Mucosa of stomach (tissue), 1 donor: Measurements from ENCODE around the gene SRPK2.

Experiments used
- H3K27me3 ChIP-seq: one replicate; pipeline ENCODE4 v1.7.0; 2013; ENCODE audit warnings: mild to moderate bottlenecking, low read length; ENCODE audit not compliant: control insufficient read depth, insufficient read depth
- H3K36me3 ChIP-seq: one replicate; pipeline ENCODE4 v1.7.0; 2013; ENCODE audit warnings: low read length; ENCODE audit not compliant: control insufficient read depth, insufficient read depth
- H3K4me1 ChIP-seq: one replicate; pipeline ENCODE4 v1.7.0; 2013; ENCODE audit warnings: mild to moderate bottlenecking, low read length; ENCODE audit not compliant: control insufficient read depth, insufficient read depth
- H3K4me3 ChIP-seq: one replicate; pipeline ENCODE4 v1.7.0; 2013; ENCODE audit warnings: low read length
- H3K9ac ChIP-seq: one replicate; pipeline ENCODE4 v1.7.0; 2013; ENCODE audit warnings: mild to moderate bottlenecking, low read length, moderate library complexity
- H3K9me3 ChIP-seq: one replicate; pipeline ENCODE4 v1.7.0; 2013; ENCODE audit warnings: mild to moderate bottlenecking, low read length, moderate library complexity; ENCODE audit not compliant: control insufficient read depth
- donor health status: Pancreatic carcinoma.

Gene SRPK2

GRCh38 chr7:105097619-105098018 is 291.1 kb downstream of the SRPK2 start:
- H3K4me3 ChIP-seq = no peak overlapping the region
- peaks cover 7% of the 10 kb centered on the region for H3K36me3 ChIP-seq

GRCh38 chr7:105096306-105096705 is 292.4 kb downstream of the SRPK2 start:
- peaks cover 7% of the 10 kb centered on the region for H3K36me3 ChIP-seq
- no peaks in the 10 kb centered on the region for H3K27me3 ChIP-seq
- no peak overlapping the region for H3K4me3 ChIP-seq
- no peak overlapping the region for H3K9ac ChIP-seq
- no peaks in the 10 kb centered on the region for H3K4me1 ChIP-seq
- H3K9me3 ChIP-seq = no peaks in the 10 kb centered on the region

More at GRCh38 chr7:105097619-105098018, 291.1 kb downstream of the SRPK2 start:
- Histone ChIP-seq H3K4me1 (no peaks in the 10 kb centered on the region), H3K27me3 (no peaks in the 10 kb centered on the region), H3K9ac (no peak overlapping the region), H3K9me3 (no peaks in the 10 kb centered on the region)

DNA sequence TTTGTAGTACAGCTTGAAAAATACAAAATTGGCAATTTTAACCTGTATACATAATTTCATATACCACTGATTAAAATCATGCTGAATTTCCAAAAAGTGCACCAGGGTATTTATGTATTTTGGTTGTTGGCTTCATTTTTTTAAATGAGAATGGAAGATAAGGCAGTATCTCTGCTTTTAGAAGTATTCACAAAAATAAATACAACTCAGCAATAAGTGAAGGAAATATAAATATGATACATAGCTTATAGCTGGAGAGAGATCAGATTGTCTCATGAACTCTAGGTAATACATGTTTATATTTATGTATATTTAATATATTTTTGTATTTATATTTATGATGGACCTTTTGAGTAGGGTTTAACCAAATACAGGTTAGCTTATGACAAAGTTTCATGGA is 293.8 kb downstream of the SRPK2 start:
- no peak overlapping the region for H3K4me3 ChIP-seq
- no peak overlapping the region for H3K9ac ChIP-seq
- peaks cover 7% of the 10 kb centered on the region for H3K36me3 ChIP-seq
- no peaks in the 10 kb centered on the region for H3K4me1 ChIP-seq
- no peaks in the 10 kb centered on the region for H3K9me3 ChIP-seq
- H3K27me3 ChIP-seq = no peaks in the 10 kb centered on the region

DNA sequence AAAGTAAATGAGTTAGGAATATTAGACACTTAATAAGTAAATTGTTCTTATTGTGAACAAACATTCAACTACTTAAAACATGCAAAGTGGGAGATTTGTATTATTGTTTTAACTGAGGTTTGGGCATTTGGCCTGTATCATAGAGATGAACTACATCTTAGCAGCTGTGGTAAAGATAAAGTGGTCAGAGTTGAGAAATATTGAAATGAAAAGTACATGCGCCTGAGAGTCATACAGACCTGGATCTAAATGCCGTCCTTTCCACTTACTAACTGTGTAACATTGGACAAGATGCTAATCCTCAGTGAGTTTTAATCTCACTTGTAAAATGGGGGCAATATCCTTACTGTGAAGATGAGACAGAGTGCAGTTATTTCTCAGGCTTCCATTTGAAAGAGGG is 300.3 kb downstream of the SRPK2 start:
- no peaks in the 10 kb centered on the region for H3K27me3 ChIP-seq
- H3K36me3 ChIP-seq = no peaks in the 10 kb centered on the region
- H3K4me1 ChIP-seq = no peaks in the 10 kb centered on the region
- H3K9ac ChIP-seq = no peak overlapping the region
- H3K9me3 ChIP-seq = no peaks in the 10 kb centered on the region
- no peak overlapping the region for H3K4me3 ChIP-seq

- Histone ChIP-seq H3K36me3 (no peaks in the 10 kb centered on the region), H3K9me3 (no peaks in the 10 kb centered on the region), H3K9ac (no peak overlapping the region), H3K27me3 (no peaks in the 10 kb centered on the region), H3K4me1 (no peaks in the 10 kb centered on the region), H3K4me3 (no peak overlapping the region)
Measured at GRCh38 chr7:105087981-105088380, 300.7 kb downstream of the SRPK2 start.

GRCh38 chr7:105086850-105087249 is 301.9 kb downstream of the SRPK2 start:
- Histone ChIP-seq H3K27me3 (no peaks in the 10 kb centered on the region), H3K4me1 (no peaks in the 10 kb centered on the region), H3K36me3 (no peaks in the 10 kb centered on the region), H3K9ac (no peak overlapping the region), H3K9me3 (no peaks in the 10 kb centered on the region), H3K4me3 (no peak overlapping the region)

DNA sequence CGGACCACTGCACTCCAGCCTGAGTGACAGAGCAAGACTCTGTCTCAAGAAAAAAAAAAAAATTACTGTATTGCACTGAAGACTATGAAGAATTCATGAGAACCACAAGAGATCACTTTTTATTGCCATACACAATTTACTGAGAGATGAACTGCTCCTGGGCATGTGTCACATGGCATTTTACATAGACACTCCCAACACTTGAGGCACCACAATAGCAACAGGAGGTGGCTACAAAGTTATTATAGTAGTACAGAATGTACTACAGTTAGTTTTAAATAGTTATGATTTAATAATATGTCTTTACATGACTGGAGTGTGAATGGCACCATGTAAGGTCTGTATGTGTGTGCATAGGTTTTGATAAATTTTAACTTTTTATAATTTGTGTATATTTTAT is 304.1 kb downstream of the SRPK2 start:
- Histone ChIP-seq H3K36me3 (no peaks in the 10 kb centered on the region), H3K9ac (no peak overlapping the region), H3K9me3 (no peaks in the 10 kb centered on the region), H3K4me1 (no peaks in the 10 kb centered on the region), H3K27me3 (no peaks in the 10 kb centered on the region), H3K4me3 (no peak overlapping the region)

GRCh38 chr7:105079348-105079747 is 309.4 kb downstream of the SRPK2 start:
- Histone ChIP-seq H3K36me3 (no peaks in the 10 kb centered on the region), H3K27me3 (no peaks in the 10 kb centered on the region), H3K9ac (no peak overlapping the region), H3K4me3 (no peak overlapping the region), H3K9me3 (no peaks in the 10 kb centered on the region), H3K4me1 (no peaks in the 10 kb centered on the region)

DNA sequence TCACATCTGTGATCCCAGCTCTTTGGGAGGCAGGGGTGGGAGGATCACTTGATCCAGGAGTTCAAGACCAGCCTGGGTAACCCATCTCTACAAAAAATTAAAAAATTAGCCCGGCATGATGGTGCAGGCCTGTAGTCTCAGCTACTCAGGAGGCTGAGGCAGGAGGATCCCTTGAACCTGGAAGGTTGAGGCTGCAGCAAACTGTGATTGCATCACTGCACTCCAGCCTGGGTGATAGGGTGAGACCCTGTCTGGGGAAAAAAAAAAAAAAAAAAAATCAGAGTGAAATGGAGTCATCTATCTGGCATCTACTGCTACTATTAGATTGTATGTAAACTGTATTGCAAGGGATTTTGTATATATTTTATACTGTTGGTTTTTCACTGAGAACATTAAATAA is 315.6 kb downstream of the SRPK2 start:
- H3K4me1 ChIP-seq = no peaks in the 10 kb centered on the region
- H3K27me3 ChIP-seq = no peaks in the 10 kb centered on the region
- H3K36me3 ChIP-seq = no peaks in the 10 kb centered on the region

GRCh38 chr7:105068886-105069285 is 319.8 kb downstream of the SRPK2 start:
- Histone ChIP-seq H3K27me3 (no peaks in the 10 kb centered on the region), H3K9me3 (no peaks in the 10 kb centered on the region), H3K4me1 (no peaks in the 10 kb centered on the region), H3K4me3 (no peak overlapping the region), H3K9ac (no peak overlapping the region), H3K36me3 (no peaks in the 10 kb centered on the region)

More for the DNA sequence above, 315.6 kb downstream of the SRPK2 start:
- H3K9ac ChIP-seq = no peak overlapping the region
- H3K4me3 ChIP-seq = no peak overlapping the region
- H3K9me3 ChIP-seq = no peaks in the 10 kb centered on the region

GRCh38 chr7:105067691-105068090 is 321.0 kb downstream of the SRPK2 start:
- no peaks in the 10 kb centered on the region for H3K4me1 ChIP-seq
- no peaks in the 10 kb centered on the region for H3K27me3 ChIP-seq
- no peak overlapping the region for H3K9ac ChIP-seq
- no peak overlapping the region for H3K4me3 ChIP-seq
- no peaks in the 10 kb centered on the region for H3K36me3 ChIP-seq
- no peaks in the 10 kb centered on the region for H3K9me3 ChIP-seq
